IPS-18c (cell line): ENCODE measurements around the gene ADGRG3.

ENCODE experiments used
- H3K4me3 ChIP-seq: 2 replicates; pipeline ENCODE4 v1.7.0; 2013; ENCODE audit warnings: low read depth, mild to moderate bottlenecking, low read length, moderate library complexity; ENCODE audit not compliant: insufficient read depth
- H3K9me3 ChIP-seq: one replicate; pipeline ENCODE4 v1.6.1; 2013; ENCODE audit warnings: mild to moderate bottlenecking, low read length, moderate library complexity; ENCODE audit not compliant: control insufficient read depth, insufficient read depth

Gene ADGRG3

DNA sequence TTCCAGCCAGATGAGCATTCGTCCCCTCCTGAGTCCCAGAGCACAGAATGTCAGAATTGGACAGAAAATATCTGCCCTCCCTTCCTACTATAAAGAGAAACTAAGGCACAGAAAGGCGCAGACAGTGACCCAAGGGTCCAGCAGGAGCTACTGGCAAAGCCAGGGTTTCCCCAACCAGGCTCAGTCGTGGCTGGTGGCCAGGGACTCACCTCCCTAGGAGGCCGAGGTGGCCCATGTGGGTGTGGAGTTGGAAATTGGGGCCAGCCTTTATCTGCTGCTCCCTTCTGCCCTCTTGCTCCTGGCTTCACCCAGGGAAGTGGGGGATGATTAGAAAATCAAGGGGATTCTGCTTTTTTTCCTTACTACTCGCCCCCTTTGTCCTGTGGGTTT is 27.6 kb downstream of the ADGRG3 start:
- Histone ChIP-seq H3K4me3 (no peak overlapping the region), H3K9me3 (no peaks in the 10 kb centered on the region)

DNA sequence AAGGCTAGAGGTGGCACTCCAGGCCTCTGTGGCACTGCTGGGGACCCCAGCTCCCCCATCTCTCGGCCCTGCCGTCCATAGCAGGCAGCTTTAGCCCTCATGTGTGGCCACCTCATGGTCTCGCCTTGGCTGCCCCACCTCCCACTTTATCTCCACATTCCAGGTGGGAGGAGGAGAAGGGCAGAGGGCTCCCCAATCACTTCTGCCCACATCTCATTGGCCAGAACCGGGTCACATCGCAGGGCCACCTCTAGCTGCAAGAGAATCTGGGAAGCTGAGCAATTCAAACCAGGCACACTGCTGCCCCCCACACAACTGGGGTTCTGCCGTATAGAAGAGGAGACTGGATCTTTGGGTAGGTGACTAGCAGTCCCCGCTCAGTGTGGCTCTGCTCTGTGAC is 28.1 kb downstream of the ADGRG3 start:
- Histone ChIP-seq H3K4me3 (no peak overlapping the region), H3K9me3 (no peaks in the 10 kb centered on the region)

DNA sequence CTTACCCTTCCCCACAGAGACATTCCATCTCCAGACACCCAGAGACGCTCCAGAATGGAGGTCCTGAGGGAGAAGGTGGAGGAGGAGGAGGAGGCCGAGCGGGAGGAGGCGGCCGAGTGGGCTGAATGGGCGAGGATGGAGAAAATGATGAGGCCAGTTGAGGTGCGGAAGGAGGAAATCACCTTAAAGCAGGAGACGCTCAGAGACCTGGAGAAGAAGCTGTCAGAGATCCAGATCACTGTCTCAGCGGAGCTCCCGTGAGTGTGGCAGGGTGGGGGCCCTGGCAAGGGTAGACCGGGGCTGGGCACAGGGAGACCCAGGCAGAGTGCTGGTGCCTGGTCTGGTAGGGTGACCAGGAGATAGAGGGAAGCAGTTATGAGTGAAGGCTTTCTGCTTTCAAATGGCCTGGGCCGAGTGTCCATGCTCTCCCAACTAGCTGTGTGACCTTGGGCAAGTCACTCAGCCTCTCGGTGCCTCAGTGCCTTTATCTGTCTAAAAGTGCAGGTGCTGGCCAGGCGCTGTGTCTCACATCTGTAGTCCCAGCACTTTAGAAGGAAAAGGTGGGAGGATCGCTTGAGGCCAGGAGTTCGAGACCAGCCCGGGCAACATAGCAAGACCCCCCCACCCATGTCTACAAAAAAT is 29.9 kb downstream of the ADGRG3 start:
- no peak overlapping the region for H3K4me3 ChIP-seq

DNA sequence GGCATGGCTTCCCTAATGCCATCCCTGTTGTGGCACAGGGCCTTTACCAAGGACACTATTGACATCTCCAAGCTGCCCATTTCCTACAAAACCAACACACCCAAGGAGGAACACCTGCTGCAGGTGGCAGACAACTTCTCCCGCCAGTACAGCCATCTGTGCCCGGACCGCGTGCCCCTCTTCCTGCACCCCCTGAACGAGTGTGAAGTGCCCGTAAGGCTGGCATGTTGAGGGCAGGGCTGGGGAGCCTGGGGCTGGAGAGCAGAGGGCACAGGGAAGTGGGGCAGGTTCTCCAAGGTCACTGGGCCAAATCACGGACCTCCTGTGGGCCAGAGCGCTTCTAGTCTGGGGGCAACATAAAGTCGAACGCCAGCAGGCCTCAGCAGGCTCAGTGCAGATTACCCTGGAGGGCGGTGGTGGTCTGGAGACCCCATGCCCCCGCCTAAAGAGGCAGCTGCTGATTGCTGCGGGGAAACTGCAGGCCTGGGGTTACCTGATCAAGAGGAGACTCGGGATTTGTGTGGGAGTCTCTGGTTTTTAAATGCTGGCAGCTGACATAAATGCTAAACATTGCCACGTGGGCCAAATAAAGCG is 30.8 kb downstream of the ADGRG3 start:
- no peaks in the 10 kb centered on the region for H3K9me3 ChIP-seq
- no peak overlapping the region for H3K4me3 ChIP-seq

More for the DNA sequence above, 29.9 kb downstream of the ADGRG3 start:
- H3K9me3 ChIP-seq: no peaks in the 10 kb centered on the region

DNA sequence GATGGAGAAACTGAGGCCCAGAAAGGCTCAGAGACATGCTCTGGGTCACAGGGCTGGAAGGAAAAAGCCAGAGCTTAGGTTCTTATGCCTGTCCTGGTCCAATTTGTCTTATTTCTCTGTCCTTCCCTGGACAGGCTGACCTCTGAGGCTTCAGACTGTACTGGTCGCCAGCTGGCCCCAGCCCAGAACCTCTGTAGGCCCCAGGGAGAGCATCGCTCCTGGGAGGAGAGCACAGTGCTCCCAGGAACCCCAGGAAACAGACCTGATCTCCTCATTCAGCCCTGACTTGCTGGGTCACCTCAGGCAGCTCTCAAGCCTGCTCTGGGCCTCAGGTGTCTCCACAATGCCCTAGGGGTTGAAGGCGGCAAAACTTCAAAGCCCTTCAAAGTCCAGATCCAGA is 31.4 kb downstream of the ADGRG3 start:
- H3K4me3 ChIP-seq: no peak overlapping the region

DNA sequence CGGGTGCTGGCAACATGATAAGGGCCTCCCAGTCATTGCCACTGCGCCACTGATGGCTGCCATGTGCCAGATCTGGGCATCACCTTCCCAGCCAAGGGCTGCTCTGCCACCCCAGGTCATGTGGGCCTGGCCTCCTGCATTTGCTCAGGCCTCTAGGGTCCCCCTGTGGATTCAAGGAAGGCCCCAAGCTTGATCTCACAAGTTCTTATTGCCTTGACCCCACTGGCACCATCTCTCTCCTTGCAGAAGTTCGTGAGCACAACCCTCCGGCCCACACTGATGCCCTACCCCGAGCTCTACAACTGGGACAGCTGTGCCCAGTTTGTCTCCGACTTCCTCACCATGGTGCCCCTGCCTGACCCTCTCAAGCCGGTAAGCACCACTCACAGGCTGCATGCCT is 31.8 kb downstream of the ADGRG3 start:
- no peak overlapping the region for H3K4me3 ChIP-seq
- no peaks in the 10 kb centered on the region for H3K9me3 ChIP-seq

More for the DNA sequence above, 31.4 kb downstream of the ADGRG3 start:
- no peaks in the 10 kb centered on the region for H3K9me3 ChIP-seq

DNA sequence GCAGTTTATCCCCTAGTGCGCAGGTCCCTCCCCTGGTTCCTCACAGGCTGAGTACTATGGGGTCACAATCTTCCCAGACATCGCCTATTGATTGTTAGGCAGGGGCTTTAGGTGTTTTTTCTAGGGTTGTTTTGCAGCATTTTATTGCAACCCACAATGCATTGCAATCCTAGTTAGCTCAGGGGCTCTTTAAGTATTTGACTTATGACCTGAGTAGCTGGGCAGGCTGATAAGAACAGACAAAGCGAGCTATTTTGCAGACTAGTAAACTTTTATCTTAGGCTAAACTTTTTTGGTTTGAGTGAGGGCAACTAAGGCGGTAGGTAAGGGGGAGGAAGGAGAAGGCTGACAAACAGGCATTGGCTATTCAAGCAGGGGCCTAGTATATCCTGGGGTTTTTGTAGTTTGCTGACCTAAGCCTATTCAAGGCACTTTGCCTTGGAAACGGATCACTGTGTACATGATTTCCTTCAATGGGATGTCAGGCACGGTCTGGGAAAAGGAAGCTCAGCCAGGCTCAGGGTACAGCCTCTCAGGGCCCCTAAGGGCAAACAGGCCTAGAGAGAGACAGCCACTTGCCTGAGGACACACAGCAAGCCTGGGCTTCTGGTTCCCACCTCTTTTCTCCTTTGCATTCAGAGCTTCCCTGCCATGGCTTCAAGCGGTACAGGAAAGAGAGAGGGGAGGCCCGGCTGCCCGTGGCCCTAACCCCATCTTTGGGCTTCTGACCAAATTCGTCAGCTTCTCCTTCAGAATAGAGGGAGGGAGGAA is 32.9 kb downstream of the ADGRG3 start:
- Histone ChIP-seq H3K9me3 (peaks cover 2% of the 10 kb centered on the region), H3K4me3 (no peak overlapping the region)

DNA sequence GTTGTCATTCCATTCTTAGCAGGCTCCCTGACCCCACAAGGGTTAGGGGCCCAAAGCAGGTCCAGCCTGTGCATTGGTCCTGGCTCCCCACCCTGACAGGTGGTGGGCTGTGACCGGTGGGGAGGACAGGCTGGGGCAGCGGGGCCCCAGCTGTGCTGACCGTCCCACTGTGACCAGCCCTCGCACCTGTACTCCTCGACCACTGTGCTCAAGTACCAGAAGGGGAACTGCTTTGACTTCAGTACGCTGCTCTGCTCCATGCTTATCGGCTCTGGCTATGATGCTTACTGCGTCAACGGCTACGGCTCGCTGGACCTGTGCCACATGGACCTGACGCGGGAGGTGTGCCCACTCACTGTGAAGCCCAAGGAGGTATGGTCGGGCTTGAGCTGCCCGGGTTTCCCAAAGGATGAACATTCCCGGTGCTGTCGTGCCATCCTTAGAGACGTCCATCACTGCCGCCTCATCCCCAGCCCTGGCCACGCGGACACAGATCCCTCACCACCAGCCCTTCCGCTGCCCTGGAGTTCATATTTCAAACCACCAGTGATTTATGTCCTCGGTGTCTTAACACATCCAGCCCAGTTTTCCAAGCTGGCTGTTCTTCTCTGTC is 33.8 kb downstream of the ADGRG3 start:
- peaks cover 2% of the 10 kb centered on the region for H3K9me3 ChIP-seq
- H3K4me3 ChIP-seq: no peak overlapping the region

DNA sequence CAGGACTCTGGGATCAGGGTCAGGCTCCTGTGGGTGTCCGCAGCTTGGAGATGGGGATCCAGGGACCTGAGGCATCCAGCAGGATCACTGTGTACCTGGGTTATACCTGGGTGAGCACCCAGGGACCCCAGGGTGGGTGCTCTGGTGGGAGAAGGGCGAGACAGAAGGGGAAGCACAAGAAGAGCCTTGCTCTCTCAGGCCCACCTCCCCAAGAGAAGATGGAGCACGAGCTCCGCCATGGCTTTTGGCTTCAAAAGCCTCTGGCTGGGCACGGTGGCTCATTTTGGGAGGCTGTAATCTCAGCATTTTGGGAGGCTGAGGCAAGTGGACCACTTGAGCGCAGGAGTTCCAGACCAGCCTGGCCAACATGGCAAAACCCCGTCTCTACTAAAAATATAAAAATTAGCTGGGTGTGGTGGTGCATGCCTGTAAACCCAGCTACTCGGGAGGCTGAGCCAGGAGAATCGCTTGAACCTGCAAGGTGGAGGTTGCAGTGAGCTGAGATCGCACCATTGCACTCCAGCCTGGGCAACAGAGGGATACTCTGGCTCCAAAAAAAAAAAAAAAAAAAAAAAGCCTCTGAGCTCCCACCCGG is 35.4 kb downstream of the ADGRG3 start:
- no peak overlapping the region for H3K4me3 ChIP-seq

DNA sequence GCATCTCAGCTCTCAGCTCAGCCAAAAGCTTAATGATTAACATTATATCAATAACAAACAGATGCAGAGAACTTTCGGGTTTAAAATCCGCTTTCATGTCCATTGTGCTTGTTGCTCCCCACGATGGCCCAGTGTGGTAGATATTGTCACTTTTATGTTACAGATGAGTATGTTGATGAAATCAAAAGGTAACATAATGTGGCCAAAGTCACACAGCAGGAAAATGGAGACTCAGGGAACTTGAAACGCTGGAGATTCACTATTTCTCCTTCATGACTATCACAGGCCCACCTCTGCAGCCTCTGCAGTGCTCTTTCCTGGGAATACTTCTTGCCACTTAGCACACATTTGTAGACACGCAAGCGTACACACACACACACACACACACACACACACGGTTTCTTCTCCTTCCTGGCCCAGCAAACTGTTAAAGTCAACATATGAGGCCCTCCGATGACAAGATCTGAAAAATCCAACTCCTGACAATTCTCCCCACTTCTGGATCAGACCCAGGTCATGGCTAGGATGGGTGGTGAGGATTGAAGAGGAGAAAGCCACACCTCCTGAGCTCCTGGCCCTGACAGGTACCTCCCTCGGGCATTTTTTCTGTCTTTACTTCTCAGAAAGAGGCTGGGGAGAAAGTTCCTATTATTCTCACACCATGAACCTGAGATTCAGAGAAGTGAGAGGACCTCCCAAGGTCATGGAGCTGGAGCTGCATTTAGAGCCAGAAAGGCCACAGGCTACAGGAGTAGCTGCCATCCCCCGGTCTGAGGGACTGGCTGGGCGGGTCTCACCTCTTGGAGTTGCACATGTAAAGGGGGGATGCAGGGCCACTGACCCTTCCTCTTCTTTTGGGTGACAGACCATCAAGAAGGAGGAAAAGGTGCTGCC is 36.2 kb downstream of the ADGRG3 start:
- H3K9me3 ChIP-seq: peaks cover 2% of the 10 kb centered on the region
- H3K4me3 ChIP-seq: no peak overlapping the region

More for the DNA sequence above, 35.4 kb downstream of the ADGRG3 start:
- H3K9me3 ChIP-seq: peaks cover 2% of the 10 kb centered on the region

DNA sequence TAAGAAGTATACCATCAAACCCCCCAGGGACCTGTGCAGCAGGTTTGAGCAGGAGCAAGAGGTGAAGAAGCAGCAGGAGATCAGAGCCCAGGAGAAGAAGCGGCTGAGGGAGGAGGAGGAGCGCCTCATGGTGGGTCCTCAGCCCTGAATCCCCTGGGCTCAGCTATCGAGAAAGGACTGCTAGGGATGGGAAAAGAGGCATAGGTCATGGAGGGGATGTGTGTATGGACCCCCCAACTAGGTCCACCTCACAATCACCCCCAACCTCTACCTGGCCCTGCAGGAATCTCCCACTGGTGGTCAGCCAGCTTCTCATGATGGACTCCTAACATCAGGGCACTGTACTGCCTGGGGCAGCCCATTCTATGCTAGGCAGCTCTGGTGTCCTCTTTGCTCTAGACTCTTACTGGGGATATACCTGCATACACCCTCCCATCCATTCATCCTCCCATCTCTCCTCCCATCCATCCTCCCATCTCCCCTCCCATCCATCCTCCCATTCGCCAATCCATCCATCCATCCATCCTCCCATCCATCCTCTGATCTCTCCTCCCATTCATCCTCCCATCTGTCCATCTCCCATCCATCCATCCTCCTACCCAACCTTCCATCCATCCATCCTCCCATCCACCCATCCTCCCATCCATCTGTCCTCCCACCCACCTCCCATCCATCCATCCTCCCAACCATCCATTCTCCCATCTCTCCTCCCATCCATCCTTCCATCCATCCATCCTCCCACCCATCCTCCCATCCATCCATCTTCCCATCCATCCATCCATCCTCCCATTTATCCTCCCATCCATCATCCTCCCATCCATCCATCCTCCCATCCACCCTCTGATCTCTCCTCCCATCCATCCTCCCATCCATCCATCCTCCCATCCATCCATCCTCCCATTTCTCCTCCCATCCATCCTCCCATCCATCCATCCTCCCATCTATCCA is 37.1 kb downstream of the ADGRG3 start:
- Histone ChIP-seq H3K4me3 (no peak overlapping the region), H3K9me3 (peaks cover 2% of the 10 kb centered on the region)

DNA sequence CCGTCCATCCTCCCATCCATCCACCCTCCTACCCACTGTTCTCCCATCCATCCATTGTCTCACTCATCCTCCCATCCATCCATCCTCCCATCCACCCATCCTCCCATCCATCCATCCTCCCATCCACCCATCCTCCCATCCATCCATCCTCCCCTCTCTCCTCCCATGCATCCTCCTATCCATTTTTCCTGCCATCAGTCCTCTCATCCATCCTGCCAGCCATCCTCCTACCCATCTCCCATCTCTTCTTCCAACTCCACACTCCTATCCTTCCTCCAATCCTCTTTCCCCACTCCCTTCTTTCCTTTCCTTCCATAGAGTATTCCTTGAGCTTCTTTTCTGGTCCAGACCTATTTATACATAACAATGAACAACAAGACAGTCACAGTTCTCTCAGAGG is 38.6 kb downstream of the ADGRG3 start:
- Histone ChIP-seq H3K9me3 (peaks cover 2% of the 10 kb centered on the region), H3K4me3 (no peak overlapping the region)

DNA sequence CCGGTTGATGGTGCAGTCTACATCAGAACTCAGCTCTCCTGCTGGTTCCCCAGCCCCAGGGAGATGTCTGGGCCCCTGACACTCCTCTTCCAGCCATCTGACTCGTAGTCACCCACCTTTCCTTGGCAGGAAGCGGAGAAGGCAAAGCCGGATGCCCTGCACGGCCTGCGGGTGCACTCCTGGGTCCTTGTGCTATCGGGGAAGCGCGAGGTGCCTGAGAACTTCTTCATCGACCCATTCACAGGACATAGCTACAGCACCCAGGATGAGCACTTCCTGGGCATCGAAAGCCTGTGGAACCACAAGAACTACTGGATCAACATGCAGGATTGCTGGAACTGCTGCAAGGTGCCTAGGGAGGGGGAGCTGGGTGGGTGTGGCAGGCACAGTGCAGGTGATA is 39.2 kb downstream of the ADGRG3 start:
- Histone ChIP-seq H3K4me3 (no peak overlapping the region), H3K9me3 (peaks cover 2% of the 10 kb centered on the region)

DNA sequence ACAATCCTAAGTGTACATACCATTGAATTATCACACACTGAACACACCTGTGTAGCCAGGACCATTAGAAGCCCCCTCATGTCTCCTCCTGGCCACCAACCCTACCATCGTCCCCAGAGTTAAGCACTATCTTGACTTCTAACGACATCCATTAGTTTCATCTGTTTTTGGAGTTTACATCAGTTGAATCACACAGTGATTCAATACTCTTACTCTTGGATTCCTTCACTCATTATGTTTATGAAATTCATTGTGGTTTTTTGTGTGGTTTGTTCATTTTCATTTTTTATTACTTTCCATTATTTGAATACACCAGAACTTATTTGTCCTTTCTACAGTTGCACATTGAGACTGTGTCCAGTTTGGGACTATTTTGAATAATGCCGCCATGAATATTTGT is 40.1 kb downstream of the ADGRG3 start:
- H3K9me3 ChIP-seq: peaks cover 2% of the 10 kb centered on the region

DNA sequence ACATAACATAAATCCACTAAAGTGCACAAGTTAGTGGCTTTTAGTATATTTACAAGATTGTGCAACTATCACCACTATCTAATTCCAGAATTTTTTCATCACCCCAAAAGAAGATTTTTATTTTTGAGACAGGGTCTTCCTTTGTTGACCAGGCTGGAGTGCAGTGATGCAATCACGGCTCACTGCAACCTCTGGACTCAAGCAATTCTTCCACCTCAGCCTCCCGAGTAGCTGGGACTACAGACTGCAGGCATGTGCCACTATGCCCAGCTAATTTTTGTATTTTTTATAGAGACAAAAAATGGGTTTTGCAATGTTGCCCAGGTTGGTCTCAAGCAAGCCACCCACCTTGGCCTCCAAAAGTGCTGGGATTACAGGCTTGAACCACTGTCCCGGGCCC is 41.6 kb downstream of the ADGRG3 start:
- Histone ChIP-seq H3K4me3 (no peak overlapping the region), H3K9me3 (peaks cover 2% of the 10 kb centered on the region)

More for the DNA sequence above, 40.1 kb downstream of the ADGRG3 start:
- no peak overlapping the region for H3K4me3 ChIP-seq

DNA sequence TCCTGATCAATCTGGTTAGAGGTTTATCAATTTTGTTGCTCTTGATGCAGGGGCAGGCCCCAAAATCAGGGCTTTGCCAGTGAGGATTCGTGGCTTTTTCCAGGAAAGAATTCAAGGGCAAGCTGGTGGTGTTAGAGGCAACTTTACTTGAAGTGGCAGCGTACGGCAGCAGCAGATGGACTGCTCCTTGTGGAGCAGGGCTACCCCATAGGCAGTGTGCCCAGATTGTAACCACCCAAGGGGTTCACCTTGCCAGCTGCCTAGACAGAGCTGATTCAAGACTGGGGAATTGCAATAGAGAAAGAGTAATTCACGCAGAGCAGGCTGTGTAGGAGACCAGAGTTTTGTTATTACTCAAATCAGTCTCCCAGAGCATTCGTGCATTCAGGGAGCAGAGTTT is 43.2 kb downstream of the ADGRG3 start:
- Histone ChIP-seq H3K9me3 (no peaks in the 10 kb centered on the region), H3K4me3 (no peak overlapping the region)
